ENCODE data around the gene RXFP4. TPM values are rescaled to one million over a fixed set of nuclear protein-coding genes. Genes with fewer than 3 reads are reported as not detected.

The RXFP4 gene
- total and polyA plus RNA-seq, 7 experiments from 2014 or later = 0.60 to 1.3 TPM; not detected in 5

DNA sequence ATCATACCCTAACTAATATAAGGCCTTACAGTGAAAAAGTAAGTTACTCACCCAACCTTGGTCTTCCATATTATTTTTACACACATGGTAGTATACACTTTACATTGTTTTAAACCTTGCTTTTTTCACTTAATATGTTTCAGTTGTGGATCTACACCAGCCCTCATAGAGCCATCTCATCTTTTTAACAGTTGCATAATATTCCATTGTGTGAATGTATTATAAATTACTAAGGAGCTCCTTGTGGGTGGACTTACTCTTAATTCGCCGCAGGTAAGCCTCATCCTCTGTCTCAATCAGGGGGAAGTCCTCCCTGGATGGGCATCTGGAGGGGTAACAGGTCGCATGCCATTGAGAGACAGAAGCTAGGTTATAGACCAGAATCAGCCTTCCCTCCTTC lies 13.2 kb downstream of the RXFP4 start:
- Mint-ChIP-seq H3K27ac (peak overlapping the region in 4 of 9 donors; percentile 59 to 82 (median 73)), H3K9me3 (no peaks in the 10 kb centered on the region), H3K4me1 (peaks cover 0 to 9% (median 2%) of the 10 kb centered on the region in 7 donors), H3K4me3 (no peak overlapping the region), H3K36me3 (peaks cover 12 to 40% (median 18%) of the 10 kb centered on the region in 5 donors), H3K27me3 (no peaks in the 10 kb centered on the region)
- no peaks in the 10 kb centered on the region for H3K27me3 ChIP-seq (ENCODE audit: control insufficient read depth in 2 of 2, insufficient read depth in 2 of 2, low read length in 2 of 2)
- no peak overlapping the region for H3K4me3 ChIP-seq (ENCODE audit: low read length)
- POLR2A ChIA-PET = interaction anchor here (0.6 to 2.9 kb wide), 3 partner anchors 18 to 22 kb away, joined by 3 to 11 read pairs (median 6); partner anchors contain the start of gene KHDC4
- H3K4me1 ChIP-seq (ENCODE audit: control insufficient read depth in 2 of 2, insufficient read depth in 2 of 2, low read length in 2 of 2) = no peaks in the 10 kb centered on the region
- peak overlapping the region; percentile 10 for H3K27ac ChIP-seq (ENCODE audit: low read depth, low read length)
- peaks cover 34 to 98% (median 47%) of the 10 kb centered on the region in 3 experiments for H3K36me3 ChIP-seq (ENCODE audit: control insufficient read depth in 2 of 3, insufficient read depth in 3 of 3, low read length in 3 of 3)
- CTCF ChIA-PET = interaction anchor here (1.4 kb wide), 1 partner anchor 30 kb away, joined by 3 read pairs; no protein-coding TSS in a partner anchor
- intact Hi-C loops (cut with micrococcal nuclease) = no loop called here
- no peaks in the 10 kb centered on the region for H3K9me3 ChIP-seq (ENCODE audit: control insufficient read depth in 2 of 3, low read length in 3 of 3)
- DNase-seq (no peak), ATAC-seq (no peak)

DNA sequence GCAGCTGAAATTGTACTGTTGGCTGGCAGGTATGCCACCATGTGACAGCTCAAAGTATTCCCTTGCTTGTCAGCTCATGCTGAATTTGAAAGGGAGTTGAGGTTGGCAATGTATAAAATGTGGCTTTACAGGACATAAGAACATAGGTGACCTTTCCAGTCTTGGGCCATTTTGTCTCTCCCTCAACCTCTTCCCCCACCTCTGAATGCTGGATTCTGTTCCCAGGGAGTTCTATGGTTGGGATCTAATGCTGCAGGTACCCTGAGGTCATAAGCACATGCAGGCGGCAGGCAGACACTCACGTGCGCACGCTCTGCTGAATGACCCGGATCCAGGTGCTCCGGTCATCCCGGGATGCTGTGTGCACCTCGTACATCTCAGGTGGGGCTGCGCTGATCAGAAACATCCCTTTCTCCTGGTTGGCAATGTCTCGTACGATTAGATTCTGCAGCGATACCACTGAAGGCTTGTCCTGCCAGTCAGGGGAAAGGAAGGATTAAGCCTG lies 16.0 kb downstream of the RXFP4 start:
- H3K36me3 ChIP-seq (ENCODE audit: control insufficient read depth in 2 of 3, insufficient read depth in 3 of 3, low read length in 3 of 3) = peaks cover 46 to 100% (median 49%) of the 10 kb centered on the region in 3 experiments
- no peaks in the 10 kb centered on the region for H3K4me1 ChIP-seq (ENCODE audit: control insufficient read depth in 2 of 2, insufficient read depth in 2 of 2, low read length in 2 of 2)
- H3K9me3 ChIP-seq (ENCODE audit: control insufficient read depth in 2 of 3, low read length in 3 of 3) = no peaks in the 10 kb centered on the region
- no peak overlapping the region for H3K27ac ChIP-seq (ENCODE audit: low read depth, low read length)
- peaks cover 0 to 29% (median 7%) of the 10 kb centered on the region in 7 donors for H3K4me1 Mint-ChIP-seq
- H3K27me3 ChIP-seq (ENCODE audit: control insufficient read depth in 2 of 2, insufficient read depth in 2 of 2, low read length in 2 of 2) = no peaks in the 10 kb centered on the region
- no peak for DNase-seq
- ChIA-PET CTCF (interaction anchor here (0.6 to 0.9 kb wide), 3 partner anchors 9 to 20 kb away, joined by 3 to 4 read pairs (median 3); no protein-coding TSS in a partner anchor), POLR2A (interaction anchor here (0.8 to 2.0 kb wide), 7 partner anchors 10 to 24 kb away, joined by 3 to 10 read pairs (median 4); partner anchors contain the start of gene ARHGEF2)
- H3K4me3 ChIP-seq (ENCODE audit: low read length) = no peak overlapping the region
- H3K9me3 Mint-ChIP-seq = no peaks in the 10 kb centered on the region
- intact Hi-C loops (cut with micrococcal nuclease) = loop anchor here in 1 of 2 donors (2.0 kb wide), 1 partner anchor 13 kb away; no protein-coding TSS in a partner anchor
- peaks cover 7 to 41% (median 29%) of the 10 kb centered on the region in 5 donors for H3K36me3 Mint-ChIP-seq
- ATAC-seq = no peak
- peak overlapping the region in 7 of 9 donors; percentile 28 to 80 (median 59) for H3K27ac Mint-ChIP-seq
- H3K4me3 Mint-ChIP-seq = no peak overlapping the region
- H3K27me3 Mint-ChIP-seq = no peaks in the 10 kb centered on the region

DNA sequence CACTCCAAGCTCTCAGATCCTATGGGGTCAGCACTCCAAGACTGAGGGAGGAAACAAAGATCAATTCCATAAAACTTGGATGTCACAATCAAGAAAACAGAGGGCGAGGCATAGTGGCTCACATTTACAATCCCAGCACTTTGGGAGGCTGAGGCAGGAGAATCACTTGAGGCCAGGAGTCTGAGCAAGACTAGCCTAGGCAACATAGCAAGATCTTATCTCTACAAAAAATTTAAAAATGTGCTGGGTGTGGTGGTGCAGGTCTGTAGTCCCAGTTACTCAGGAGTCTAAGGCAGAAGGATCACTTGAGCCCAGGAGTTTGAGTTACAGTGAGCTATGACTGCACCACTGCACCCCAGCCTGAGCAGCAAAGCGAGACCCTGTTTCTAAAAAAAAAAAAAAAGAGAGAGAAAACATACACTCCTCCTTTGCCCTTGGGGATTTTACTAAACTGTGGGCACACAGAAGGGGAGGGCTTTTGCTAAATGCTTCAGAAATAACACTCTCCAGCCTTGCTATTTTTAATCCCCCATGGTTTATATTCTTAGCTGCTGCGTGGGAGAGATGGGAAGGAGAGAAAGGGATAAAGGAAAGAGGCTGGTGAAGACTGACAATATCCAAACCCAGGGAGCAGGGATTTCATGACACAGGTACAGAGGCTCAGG lies 18.8 kb downstream of the RXFP4 start:
- H3K4me1 Mint-ChIP-seq = peaks cover 0 to 30% (median 8%) of the 10 kb centered on the region in 7 donors
- H3K27me3 Mint-ChIP-seq = no peaks in the 10 kb centered on the region
- Histone ChIP-seq H3K4me1 (ENCODE audit: control insufficient read depth in 2 of 2, insufficient read depth in 2 of 2, low read length in 2 of 2) (no peaks in the 10 kb centered on the region), H3K36me3 (ENCODE audit: control insufficient read depth in 2 of 3, insufficient read depth in 3 of 3, low read length in 3 of 3) (peaks cover 40 to 96% (median 55%) of the 10 kb centered on the region in 3 experiments), H3K27ac (ENCODE audit: low read depth, low read length) (peak overlapping the region; percentile 40), H3K4me3 (ENCODE audit: low read length) (no peak overlapping the region), H3K9me3 (ENCODE audit: control insufficient read depth in 2 of 3, low read length in 3 of 3) (no peaks in the 10 kb centered on the region), H3K27me3 (ENCODE audit: control insufficient read depth in 2 of 2, insufficient read depth in 2 of 2, low read length in 2 of 2) (no peaks in the 10 kb centered on the region)
- H3K36me3 Mint-ChIP-seq = peaks cover under 1 to 39% (median 24%) of the 10 kb centered on the region in 5 donors
- intact Hi-C loops (cut with micrococcal nuclease) = no loop called here
- ChIA-PET CTCF (interaction anchor here (0.7 kb wide), 1 partner anchor 190 kb away, joined by 4 read pairs; no protein-coding TSS in a partner anchor), POLR2A (interaction anchor here (0.6 to 2.0 kb wide), 4 partner anchors 10 to 19 kb away, joined by 3 to 5 read pairs (median 4); no protein-coding TSS in a partner anchor)
- H3K4me3 Mint-ChIP-seq = no peak overlapping the region
- ATAC-seq (no peak), DNase-seq (no peak)
- peak overlapping the region; percentile 58 to 91 (median 67) for H3K27ac Mint-ChIP-seq
- no peaks in the 10 kb centered on the region for H3K9me3 Mint-ChIP-seq

DNA sequence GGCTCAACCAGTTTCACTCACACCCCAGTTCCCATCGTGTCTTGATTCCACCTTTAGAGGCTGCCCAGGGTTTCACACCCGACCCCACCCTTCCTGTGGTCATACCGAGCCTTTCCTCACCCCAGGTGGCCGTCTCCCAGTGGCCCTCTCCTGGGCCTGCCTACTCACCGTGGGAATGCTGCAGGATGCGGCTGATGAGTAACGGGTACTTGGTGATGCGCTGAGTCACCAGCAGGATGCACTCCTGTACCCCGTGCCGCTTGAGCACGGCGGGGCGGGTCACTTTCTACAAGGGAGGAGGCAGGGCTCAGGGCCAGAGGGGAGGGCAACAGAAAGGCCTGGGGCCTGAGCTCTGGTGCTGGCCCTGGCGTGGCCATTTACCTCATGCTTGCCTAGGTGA lies 20.5 kb downstream of the RXFP4 start:
- Mint-ChIP-seq H3K4me1 (peaks cover 12 to 40% (median 20%) of the 10 kb centered on the region in 7 donors), H3K27me3 (no peaks in the 10 kb centered on the region), H3K36me3 (peaks cover 0 to 49% (median 23%) of the 10 kb centered on the region in 5 donors), H3K4me3 (no peak overlapping the region), H3K9me3 (no peaks in the 10 kb centered on the region), H3K27ac (peak overlapping the region in 5 of 9 donors; percentile 37 to 86 (median 63))
- no peak overlapping the region for H3K27ac ChIP-seq (ENCODE audit: low read depth, low read length)
- CTCF ChIA-PET = interaction anchor here (0.8 to 1.6 kb wide), 2 partner anchors 28 to 105 kb away, joined by 3 to 6 read pairs; partner anchors contain the start of gene GON4L
- intact Hi-C loops (cut with micrococcal nuclease) = no loop called here
- DNase-seq = no peak
- no peaks in the 10 kb centered on the region for H3K27me3 ChIP-seq (ENCODE audit: control insufficient read depth in 2 of 2, insufficient read depth in 2 of 2, low read length in 2 of 2)
- no peaks in the 10 kb centered on the region for H3K9me3 ChIP-seq (ENCODE audit: control insufficient read depth in 2 of 3, low read length in 3 of 3)
- ATAC-seq = peak; percentile 84
- no peak overlapping the region for H3K4me3 ChIP-seq (ENCODE audit: low read length)
- H3K36me3 ChIP-seq (ENCODE audit: control insufficient read depth in 2 of 3, insufficient read depth in 3 of 3, low read length in 3 of 3) = peaks cover 46 to 96% (median 62%) of the 10 kb centered on the region in 3 experiments
- POLR2A ChIA-PET = interaction anchor here (1.1 to 2.0 kb wide), 5 partner anchors 8 to 17 kb away, joined by 3 to 12 read pairs (median 5); partner anchors contain the start of gene ARHGEF2
- H3K4me1 ChIP-seq (ENCODE audit: control insufficient read depth in 2 of 2, insufficient read depth in 2 of 2, low read length in 2 of 2) = peaks cover 5 to 9% of the 10 kb centered on the region in 2 donors

DNA sequence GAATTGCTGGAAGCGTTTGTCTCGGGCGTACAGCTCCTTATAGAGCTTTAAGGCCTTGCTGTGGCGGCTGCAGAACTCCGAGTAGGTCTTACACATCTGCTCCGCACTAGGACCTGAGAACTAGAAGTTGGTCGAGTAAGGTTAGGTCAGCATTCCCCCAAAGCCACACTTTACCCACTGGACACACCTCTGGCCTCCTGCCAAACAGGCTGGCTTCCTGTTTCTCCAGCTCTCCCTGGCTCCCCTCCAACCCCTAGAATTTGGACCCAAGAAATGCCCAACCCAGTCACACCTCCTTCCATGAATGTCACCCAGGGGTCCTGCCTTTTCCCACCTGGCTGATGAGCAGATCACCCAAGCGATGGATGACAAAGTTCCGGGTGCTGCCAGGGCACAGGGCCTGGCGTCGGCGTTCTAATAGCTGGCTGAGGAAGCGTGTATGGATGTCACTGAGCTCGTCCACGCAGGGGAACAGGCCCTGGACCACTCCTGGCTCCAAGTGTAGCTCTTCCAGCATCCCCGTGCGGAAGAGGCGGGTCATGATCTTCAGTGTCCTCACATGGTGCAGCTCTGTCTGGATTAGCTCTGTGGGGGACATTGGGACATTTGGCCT lies 21.3 kb downstream of the RXFP4 start:
- peak overlapping the region; percentile 27 for H3K27ac ChIP-seq (ENCODE audit: low read depth, low read length)
- intact Hi-C loops (cut with micrococcal nuclease) = no loop called here
- no peak for DNase-seq
- ATAC-seq = no peak
- no peaks in the 10 kb centered on the region for H3K9me3 Mint-ChIP-seq
- no peak overlapping the region for H3K4me3 ChIP-seq (ENCODE audit: low read length)
- H3K4me1 ChIP-seq (ENCODE audit: control insufficient read depth in 2 of 2, insufficient read depth in 2 of 2, low read length in 2 of 2) = peaks cover 12 to 16% of the 10 kb centered on the region in 2 donors
- no peak overlapping the region for H3K4me3 Mint-ChIP-seq
- peak overlapping the region in 3 of 9 donors; percentile 38 to 82 (median 59) for H3K27ac Mint-ChIP-seq
- no peaks in the 10 kb centered on the region for H3K27me3 ChIP-seq (ENCODE audit: control insufficient read depth in 2 of 2, insufficient read depth in 2 of 2, low read length in 2 of 2)
- CTCF ChIA-PET = interaction anchor here (0.6 to 1.6 kb wide), 2 partner anchors 26 to 27 kb away, joined by 3 to 6 read pairs; no protein-coding TSS in a partner anchor
- no peaks in the 10 kb centered on the region for H3K27me3 Mint-ChIP-seq
- peaks cover 0 to 44% (median 16%) of the 10 kb centered on the region in 5 donors for H3K36me3 Mint-ChIP-seq
- H3K36me3 ChIP-seq (ENCODE audit: control insufficient read depth in 2 of 3, insufficient read depth in 3 of 3, low read length in 3 of 3) = peaks cover 38 to 94% (median 56%) of the 10 kb centered on the region in 3 experiments
- no peaks in the 10 kb centered on the region for H3K9me3 ChIP-seq (ENCODE audit: control insufficient read depth in 2 of 3, low read length in 3 of 3)
- POLR2A ChIA-PET = interaction anchor here (1.1 to 1.7 kb wide), 4 partner anchors 12 to 18 kb away, joined by 3 to 12 read pairs (median 5); partner anchors contain the start of gene ARHGEF2
- H3K4me1 Mint-ChIP-seq = peaks cover 18 to 42% (median 28%) of the 10 kb centered on the region in 7 donors

DNA sequence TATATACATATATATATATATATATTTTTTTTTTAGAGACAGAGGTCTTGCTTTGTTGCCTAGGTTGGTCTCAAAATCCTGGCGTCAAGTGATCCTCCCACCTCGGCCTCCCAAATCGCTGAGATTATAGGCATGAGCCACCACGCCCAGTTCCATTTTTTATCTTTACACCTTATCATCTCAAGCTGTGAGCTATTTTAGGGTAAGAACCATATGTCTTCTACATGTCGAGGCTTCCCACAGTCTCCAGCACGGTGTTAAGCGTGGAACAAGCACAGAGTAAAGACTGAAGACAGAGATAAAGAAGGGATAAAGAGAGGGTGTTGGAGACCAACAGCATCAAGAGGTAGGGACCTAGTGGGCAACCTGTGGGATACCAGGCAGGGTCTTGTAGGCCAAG lies 22.8 kb downstream of the RXFP4 start:
- Histone ChIP-seq H3K4me1 (ENCODE audit: control insufficient read depth in 2 of 2, insufficient read depth in 2 of 2, low read length in 2 of 2) (peaks cover 27 to 31% of the 10 kb centered on the region in 2 donors), H3K27ac (ENCODE audit: low read depth, low read length) (no peak overlapping the region)
- no peak for ATAC-seq

More for the DNA sequence above, 22.8 kb downstream of the RXFP4 start:
- Mint-ChIP-seq H3K4me3 (no peak overlapping the region), H3K9me3 (no peaks in the 10 kb centered on the region), H3K27me3 (no peaks in the 10 kb centered on the region), H3K4me1 (peaks cover 33 to 57% (median 43%) of the 10 kb centered on the region in 7 donors), H3K27ac (peak overlapping the region in 8 of 9 donors; percentile 10 to 91 (median 80)), H3K36me3 (peaks cover 0 to 52% (median 16%) of the 10 kb centered on the region in 5 donors)
- Histone ChIP-seq H3K27me3 (ENCODE audit: control insufficient read depth in 2 of 2, insufficient read depth in 2 of 2, low read length in 2 of 2) (no peaks in the 10 kb centered on the region), H3K9me3 (ENCODE audit: control insufficient read depth in 2 of 3, low read length in 3 of 3) (no peaks in the 10 kb centered on the region), H3K4me3 (ENCODE audit: low read length) (no peak overlapping the region), H3K36me3 (ENCODE audit: control insufficient read depth in 2 of 3, insufficient read depth in 3 of 3, low read length in 3 of 3) (peaks cover 36 to 92% (median 50%) of the 10 kb centered on the region in 3 experiments)
- DNase-seq = no peak
- intact Hi-C loops (cut with micrococcal nuclease) = no loop called here
- ChIA-PET POLR2A (interaction anchor here (1.3 to 2.2 kb wide), 3 partner anchors 12 to 24 kb away, joined by 3 to 14 read pairs (median 4); no protein-coding TSS in a partner anchor), CTCF (no interaction called here)
